Suprapubic skin (tissue), 4 donors: ENCODE data around the gene PLXNB2.

Experiments used
- CTCF ChIP-seq, 2 donors: fragments of 200-600 bp in 1 of 2; fragments of 450-650 bp in 1 of 2; sonication (generic) in 1 of 2; IDR thresholded peaks; one replicate each; pipeline ENCODE4 v1.5.1; 2016 to 2019; ENCODE audit warnings: antibody characterized with exemption in 2 of 2, mild to moderate bottlenecking in 1 of 2, moderate library complexity in 1 of 2
- EP300 ChIP-seq: sonication (generic); formaldehyde crosslinking; IDR thresholded peaks from one replicate; pipeline ENCODE4 v1.6.1; 2017; ENCODE audit warnings: antibody characterized with exemption
- POLR2A ChIP-seq, 2 donors: fragments of 450-650 bp; IDR thresholded peaks; one replicate each; pipeline ENCODE4 v1.6.1; 2017; ENCODE audit warnings: antibody characterized with exemption in 2 of 2, mild to moderate bottlenecking in 2 of 2, moderate library complexity in 2 of 2
- POLR2AphosphoS5 ChIP-seq, 3 donors: sonication (generic); formaldehyde crosslinking; IDR thresholded peaks; one replicate each; pipeline ENCODE4 v1.6.1; 2017; ENCODE audit warnings: antibody characterized with exemption in 3 of 3

GRCh38 chr22:50270666-50271394, 36.6 kb downstream of the PLXNB2 start:
- TF ChIP-seq POLR2A (IDR thresholded peaks at IDR 0.05): no peak
- TF ChIP-seq CTCF (IDR thresholded peaks at IDR 0.05): no peak
- no peak for TF ChIP-seq EP300
- TF ChIP-seq POLR2AphosphoS5 (IDR thresholded peaks at IDR 0.05): no peak
